IMR-90 (cell line): ENCODE data around the gene TMPRSS6. TPM values are rescaled to one million over a fixed set of nuclear protein-coding genes. Genes with fewer than 3 reads are reported as not detected.

Experiments used
- ATAC-seq: fragments of 200-7000 bp; cut with Tn5 transposase; 2 replicates; pipeline ENCODE4 v1.9.1; 2020; ENCODE audit warnings: low read depth, mild to moderate bottlenecking, moderate library complexity
- BruUV-seq: library from RNA; stranded (reverse); fragments of 400-500 nt; replicated peaks from 2 replicates; lab custom pipeline; 2021; lab: Mats Ljungman, UMichigan
- CTCF ChIA-PET: fragments of 300-600 bp; formaldehyde crosslinking; extraction: SDS; loops from one replicate; lab custom pipeline; 2021; ENCODE audit warnings: antibody characterized with exemption; lab: Yijun Ruan, JAX
- POLR2A ChIA-PET: fragments of 300-600 bp; sonication (Branson Sonifier 250); formaldehyde crosslinking; loops from one replicate; lab custom pipeline; 2022; ENCODE audit warnings: antibody characterized with exemption; ENCODE audit not compliant: unreplicated experiment; lab: Charles Lee
- DNase-seq: peaks from one replicate; pipeline ENCODE4 v3.0.0; 2013
- H2AFZ ChIP-seq: replicated peaks from 2 replicates; pipeline ENCODE3; 2013; ENCODE audit warnings: low read length, mild to moderate bottlenecking; ENCODE audit not compliant: poor library complexity
- H2AK5ac ChIP-seq: 2 replicates; pipeline ENCODE4 v1.6.1; 2013; ENCODE audit warnings: low read depth, low read length, inconsistent platforms
- H2AK9ac ChIP-seq: replicated peaks from 2 replicates; pipeline ENCODE3; 2013; ENCODE audit warnings: mild to moderate bottlenecking, low read depth, low read length, moderate library complexity; ENCODE audit not compliant: poor library complexity
- H2BK120ac ChIP-seq: 2 replicates; pipeline ENCODE4 v1.6.1; 2013; ENCODE audit warnings: low read depth, low read length, inconsistent platforms
- H2BK15ac ChIP-seq: 3 replicates; pipeline ENCODE4 v1.6.1; 2013; ENCODE audit warnings: low read depth, low read length, inconsistent platforms
- H2BK20ac ChIP-seq: 2 replicates; pipeline ENCODE4 v1.6.1; 2013; ENCODE audit warnings: low read depth, mild to moderate bottlenecking, inconsistent platforms, low read length, moderate library complexity
- H2BK5ac ChIP-seq: 2 replicates; pipeline ENCODE4 v1.6.1; 2013; ENCODE audit warnings: mild to moderate bottlenecking, low read depth, low read length, inconsistent platforms; ENCODE audit not compliant: poor library complexity, severe bottlenecking
- H3K14ac ChIP-seq: replicated peaks from 2 replicates; pipeline ENCODE4 v1.6.1; 2013; ENCODE audit warnings: low read depth, low read length, inconsistent platforms
- H3K18ac ChIP-seq: 2 replicates; pipeline ENCODE4 v1.6.1; 2013; ENCODE audit warnings: low read depth, low read length, control low read depth
- H3K23ac ChIP-seq: 2 replicates; pipeline ENCODE4 v1.6.1; 2013; ENCODE audit warnings: low read depth, low read length, inconsistent platforms
- H3K27ac ChIP-seq: 2 replicates; pipeline ENCODE4 v1.5.1; 2013; ENCODE audit warnings: mild to moderate bottlenecking, control low read depth, low read length; ENCODE audit not compliant: insufficient read depth
- H3K27me3 ChIP-seq: 2 replicates; pipeline ENCODE4 v1.6.1; 2013; ENCODE audit warnings: low read length; ENCODE audit not compliant: control insufficient read depth, insufficient read depth
- H3K36me3 ChIP-seq: 2 replicates; pipeline ENCODE4 v1.6.1; 2013; ENCODE audit warnings: low read length, mixed read lengths; ENCODE audit not compliant: control insufficient read depth, insufficient read depth
- H3K4ac ChIP-seq: 2 replicates; pipeline ENCODE4 v1.6.1; 2013; ENCODE audit warnings: low read depth, low read length, inconsistent platforms
- H3K4me1 ChIP-seq: 2 replicates; pipeline ENCODE4 v1.6.1; 2013; ENCODE audit warnings: low read length, mixed read lengths; ENCODE audit not compliant: control insufficient read depth, insufficient read depth
- H3K4me2 ChIP-seq: 2 replicates; pipeline ENCODE4 v1.6.1; 2013; ENCODE audit warnings: low read depth, mild to moderate bottlenecking, control low read depth, low read length, moderate library complexity
- H3K4me3 ChIP-seq: 2 replicates; pipeline ENCODE4 v1.5.1; 2013; ENCODE audit warnings: low read depth, mild to moderate bottlenecking, control low read depth, low read length, moderate library complexity; ENCODE audit not compliant: insufficient read depth
- H3K56ac ChIP-seq: 2 replicates; pipeline ENCODE4 v1.6.1; 2013; ENCODE audit warnings: low read length, inconsistent platforms; ENCODE audit not compliant: insufficient read depth; ENCODE audit errors: extremely low read depth
- H3K79me1 ChIP-seq, 2 experiments: 2 replicates each; pipeline ENCODE4 v1.6.1; 2013; ENCODE audit warnings: low read length in 2 of 2, inconsistent platforms in 1 of 2, low read depth in 1 of 2
- H3K9ac ChIP-seq: 2 replicates; pipeline ENCODE4 v1.6.1; 2013; ENCODE audit warnings: low read depth, low read length, control low read depth
- H3K9me1 ChIP-seq: 2 replicates; pipeline ENCODE4 v1.6.1; 2013; ENCODE audit warnings: low read length, inconsistent platforms; ENCODE audit not compliant: insufficient read depth
- H3K9me3 ChIP-seq: 2 replicates; pipeline ENCODE4 v1.6.1; 2013; ENCODE audit warnings: low read length; ENCODE audit not compliant: control insufficient read depth, insufficient read depth
- H4K20me1 ChIP-seq: 2 replicates; pipeline ENCODE4 v1.6.1; 2013; ENCODE audit warnings: low read length, inconsistent platforms; ENCODE audit not compliant: insufficient read depth
- H4K5ac ChIP-seq: 2 replicates; pipeline ENCODE4 v1.6.1; 2013; ENCODE audit warnings: mild to moderate bottlenecking, low read depth, low read length, control low read depth
- H4K8ac ChIP-seq, 2 experiments: 2 replicates each; pipeline ENCODE4 v1.6.1; 2013; ENCODE audit warnings: low read depth in 2 of 2, low read length in 2 of 2, control low read depth in 1 of 2, inconsistent platforms in 1 of 2
- H4K91ac ChIP-seq: 2 replicates; pipeline ENCODE4 v1.6.1; 2013; ENCODE audit warnings: low read depth, low read length, inconsistent platforms; ENCODE audit not compliant: insufficient read depth
- MAZ ChIP-seq: IDR thresholded peaks from 2 replicates; pipeline ENCODE4 v1.6.1; 2012; ENCODE audit warnings: low read depth, mild to moderate bottlenecking, low read length, improper control_type of control experiment, moderate library complexity, borderline replicate concordance
- MXI1 ChIP-seq: IDR thresholded peaks from 2 replicates; pipeline ENCODE4 v1.6.1; 2012; ENCODE audit warnings: low read depth, mild to moderate bottlenecking, low read length, moderate library complexity, borderline replicate concordance
- NFE2L2 ChIP-seq: fragments of 150-350 bp; IDR thresholded peaks from 2 replicates; pipeline ENCODE4 v1.6.1; 2016; ENCODE audit warnings: low read depth, mild to moderate bottlenecking, low read length
- RAD21 ChIP-seq: IDR thresholded peaks from 2 replicates; pipeline ENCODE4 v1.6.1; 2012; ENCODE audit warnings: low read length, improper control_type of control experiment
- WGBS, 2 experiments: methylation state at CpG; one replicate each; pipeline versions ENCODE4 v1.1.5 to v1.1.7; 2013; ENCODE audit warnings: missing lambda C conversion rate in 2 of 2; ENCODE audit not compliant: insufficient read length in 1 of 2; ENCODE audit errors: extremely low coverage in 2 of 2; 5-methylcytosine and 5-hydroxymethylcytosine counted together
- dilution Hi-C: fragments of 300-500 bp; cut with HindIII; formaldehyde crosslinking; loops from one replicate; pipeline ENCODE4 v1.14.3; 2018; ENCODE audit warnings: low sequenced_read_pairs; ENCODE audit not compliant: unreplicated experiment
- in situ Hi-C: fragments of 300-500 bp; cut with MboI; formaldehyde crosslinking; loops from 3 replicates; pipeline ENCODE4 v1.14.3; 2019; ENCODE audit warnings: low sequenced_read_pairs, inconsistent platforms, mixed read lengths
- intact Hi-C: fragments of 100-400 bp; cut with micrococcal nuclease; formaldehyde crosslinking; loops from 2 replicates; pipeline ENCODE4 v1.10.0; 2022
- polyA plus RNA-seq, 3 experiments: library from polyadenylated mRNA; depleted of rRNA; stranded (reverse); fragments of >200 nt; gene quantifications; 2 replicates each; pipeline ENCODE4 v1.2.3, GENCODE V29; 2012; ENCODE audit warnings: low replicate concordance in 1 of 3
- total RNA-seq: library from RNA; depleted of rRNA; stranded (reverse); fragments of >200 nt; gene quantifications from 2 replicates; pipeline ENCODE4 v1.2.3, GENCODE V29; 2012

Gene TMPRSS6
- total and polyA plus RNA-seq, 2 of the 4 experiments (the other 2 are of a cell fraction): not detected

DNA sequence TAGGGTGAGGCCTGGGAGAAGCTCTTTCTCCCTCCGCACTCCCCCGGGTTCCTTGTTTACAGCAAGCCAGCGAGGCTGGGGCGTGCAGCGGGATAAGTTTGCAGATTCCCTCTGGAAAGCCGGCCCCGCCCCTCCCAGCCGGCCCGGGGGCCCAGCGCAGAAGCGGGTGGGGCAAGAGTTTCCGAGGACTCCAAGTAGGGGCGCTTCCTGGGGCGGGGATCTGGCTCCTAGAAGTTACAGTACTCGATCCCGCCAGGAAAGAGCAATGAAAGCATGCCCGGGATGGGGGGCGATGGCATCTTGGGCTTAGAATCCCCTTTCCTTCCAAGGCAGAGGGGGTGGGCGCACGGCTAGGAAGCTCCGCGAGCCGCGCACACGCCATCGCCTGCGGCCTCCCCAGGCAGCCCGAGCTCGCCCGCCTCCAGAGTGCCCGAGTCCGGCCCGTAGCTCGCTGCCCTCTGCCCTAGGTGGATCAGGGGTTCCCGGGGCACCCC lies 90.7 kb downstream of the TMPRSS6 start:
- H3K4me3 ChIP-seq: peak overlapping the region; percentile 80
- H2BK15ac ChIP-seq: no peak overlapping the region
- H3K9me3 ChIP-seq: no peaks in the 10 kb centered on the region
- H3K4me2 ChIP-seq: peak overlapping the region; percentile 93
- ChIA-PET POLR2A (interaction anchor here (0.5 kb wide), 1 partner anchor 605 kb away, joined by 4 read pairs; no protein-coding TSS in a partner anchor), CTCF (no interaction called here)
- intact Hi-C loops: no loop called here
- H2AFZ ChIP-seq: peak overlapping the region; percentile 93
- H2AK9ac ChIP-seq: peak overlapping the region; percentile 68
- in situ Hi-C loops: no loop called here
- H3K23ac ChIP-seq: peak overlapping the region; percentile 71; the same call in 1 of the 2 replicates
- H3K9me1 ChIP-seq: peaks cover 5% of the 10 kb centered on the region; the same call in 1 of the 2 replicates
- no peak overlapping the region for H2BK120ac ChIP-seq
- H3K27ac ChIP-seq: peak overlapping the region; percentile 74
- dilution Hi-C loops: no loop called here
- H4K20me1 ChIP-seq: peaks cover 24% of the 10 kb centered on the region
- H3K56ac ChIP-seq: peak overlapping the region; percentile 49; the same call in 1 of the 2 replicates
- peaks cover 7% of the 10 kb centered on the region for H3K4me1 ChIP-seq
- H2AK5ac ChIP-seq: peak overlapping the region; percentile 85; the same call in 1 of the 2 replicates
- no peak overlapping the region for H3K18ac ChIP-seq
- DNase-seq (peak; percentile 55), ATAC-seq (peak; percentile 65)
- 1% methylated on average over 20 of the region's 35 CpGs; no CpG with 5 or more reads in 1 of the 2 experiments for WGBS, 2 experiments
- peaks cover 15 to 62% of the 10 kb centered on the region in 2 experiments for H3K79me1 ChIP-seq
- H3K27me3 ChIP-seq: no peaks in the 10 kb centered on the region
- H3K36me3 ChIP-seq: peaks cover 12% of the 10 kb centered on the region
- peak overlapping the region; percentile 85 for H3K14ac ChIP-seq
- H4K5ac ChIP-seq: 0 out of 2 replicates have a peak overlapping the region, but pooled peaks have one; percentile 13
- TF ChIP-seq RAD21: no peak
- TF ChIP-seq NFE2L2: no peak
- peak; percentile 33; the same call in 1 of the 2 replicates for TF ChIP-seq MXI1
- TF ChIP-seq MAZ: peak; percentile 76; the same call in 1 of the 2 replicates
- peak overlapping the region; percentile 77 for H3K4ac ChIP-seq
- no peak overlapping the region for H2BK20ac ChIP-seq
- peak overlapping the region; percentile 70 for H4K91ac ChIP-seq
- H2BK5ac ChIP-seq: peak overlapping the region; percentile 70
- no TSS peak for BruUV-seq
- H3K9ac ChIP-seq: peak overlapping the region; percentile 75
- peak overlapping the region; percentile 71 to 76; a peak in 3 of 4 replicates for H4K8ac ChIP-seq
